ENCODE measurements around the gene ATF2. TPM values are rescaled to one million over a fixed set of nuclear protein-coding genes. Genes with fewer than 3 reads are reported as not detected.

The ATF2 gene
- 55.5 to 61.0 TPM (median 59.8 TPM) in 3 replicates for total RNA-seq
- long read RNA-seq, full-length matches to known transcripts: 38 of 52 reads
- long read RNA-seq, partial matches to known transcripts: 5 of 52 reads
- long read RNA-seq, other reads (novel, unspliced or antisense): 9 of 52 reads

GRCh38 chr2:175167792-175168563 lies at the start of gene ATF2:
Gene ATF2 (minus strand): TSS chr2:175168203. CDS start chr2:175136443, 31,760 bp downstream.
- no peaks in the 10 kb centered on the region for H3K27me3 Mint-ChIP-seq (ENCODE audit: low read depth)
- DNase-seq (ENCODE audit: low spot score): peak; percentile 100

GRCh38 chr2:175207741-175208438 lies 39.9 kb upstream of the ATF2 start:
- H3K36me3 Mint-ChIP-seq (ENCODE audit: low read depth): no peaks in the 10 kb centered on the region
- no peak overlapping the region for H3K4me3 Mint-ChIP-seq (ENCODE audit: unreplicated experiment)
- H3K9me3 Mint-ChIP-seq (ENCODE audit: low read depth): no peaks in the 10 kb centered on the region
- no peak for DNase-seq (ENCODE audit: low spot score)
- H3K27me3 Mint-ChIP-seq (ENCODE audit: low read depth): peaks cover 37% of the 10 kb centered on the region
- no peak overlapping the region for H3K27ac Mint-ChIP-seq (ENCODE audit: unreplicated experiment)
- peaks cover 5% of the 10 kb centered on the region for H3K4me1 Mint-ChIP-seq (ENCODE audit: low read depth)
- TF ChIP-seq CTCF (IDR thresholded peaks at IDR 0.05): no peak

More at GRCh38 chr2:175167792-175168563, at the start of gene ATF2:
- Mint-ChIP-seq H3K27ac (ENCODE audit: unreplicated experiment) (peak within 1 kb of the TSS; percentile 100), H3K4me1 (ENCODE audit: low read depth) (peaks cover 36% of the 10 kb centered on the region), H3K4me3 (ENCODE audit: unreplicated experiment) (peak within 1 kb of the TSS; percentile 100), H3K9me3 (ENCODE audit: low read depth) (no peaks in the 10 kb centered on the region), H3K36me3 (ENCODE audit: low read depth) (no peaks in the 10 kb centered on the region)
- peak; percentile 15 for TF ChIP-seq CTCF (IDR thresholded peaks at IDR 0.05)

- Mint-ChIP-seq H3K27ac (ENCODE audit: unreplicated experiment) (no peak overlapping the region), H3K9me3 (ENCODE audit: low read depth) (no peaks in the 10 kb centered on the region), H3K27me3 (ENCODE audit: low read depth) (peaks cover 39% of the 10 kb centered on the region)
Observed at GRCh38 chr2:175206866-175207265, 38.9 kb upstream of the ATF2 start.

GRCh38 chr2:175205523-175205922 lies 37.5 kb upstream of the ATF2 start:
- Mint-ChIP-seq H3K27ac (ENCODE audit: unreplicated experiment) (no peak overlapping the region), H3K4me3 (ENCODE audit: unreplicated experiment) (no peak overlapping the region), H3K36me3 (ENCODE audit: low read depth) (no peaks in the 10 kb centered on the region), H3K4me1 (ENCODE audit: low read depth) (peaks cover 5% of the 10 kb centered on the region), H3K9me3 (ENCODE audit: low read depth) (no peaks in the 10 kb centered on the region), H3K27me3 (ENCODE audit: low read depth) (peaks cover 35% of the 10 kb centered on the region)
- no peak for TF ChIP-seq CTCF (IDR thresholded peaks at IDR 0.05)
- DNase-seq (ENCODE audit: low spot score): no peak

More at GRCh38 chr2:175206866-175207265, 38.9 kb upstream of the ATF2 start:
- peaks cover 5% of the 10 kb centered on the region for H3K4me1 Mint-ChIP-seq (ENCODE audit: low read depth)
- no peak for TF ChIP-seq CTCF (IDR thresholded peaks at IDR 0.05)
- H3K4me3 Mint-ChIP-seq (ENCODE audit: unreplicated experiment): no peak overlapping the region
- H3K36me3 Mint-ChIP-seq (ENCODE audit: low read depth): no peaks in the 10 kb centered on the region
- no peak for DNase-seq (ENCODE audit: low spot score)
